MM.1S (cell line): ENCODE results near the gene STRADA.
"Not testable (repeated sequence)": the region's sequence is repeated elsewhere in the genome, so short reads cannot be mapped to it uniquely, and the experiment has no call there.

Experiments used
- DNase-seq: peaks from one replicate; pipeline ENCODE4 v3.0.0-alpha.2; 2015
- H2AFZ ChIP-seq: fragments of 300-600 bp; sonication (generic); 2 replicates; pipeline ENCODE4 v1.6.0; 2016; ENCODE audit warnings: antibody characterized with exemption, low read length
- H3F3A ChIP-seq: fragments of 300-600 bp; sonication (generic); 2 replicates; pipeline ENCODE4 v1.6.1; 2016; ENCODE audit warnings: mild to moderate bottlenecking, antibody characterized with exemption, low read length, moderate library complexity, mixed read lengths; ENCODE audit not compliant: insufficient read depth
- H3K27ac ChIP-seq: fragments of 300-600 bp; sonication (generic); 2 replicates; pipeline ENCODE4 v1.5.1; 2016; ENCODE audit warnings: mild to moderate bottlenecking, low read length
- H3K27me3 ChIP-seq: fragments of 300-600 bp; sonication (generic); replicated peaks from 2 replicates; pipeline ENCODE4 v1.6.0; 2016; ENCODE audit warnings: low read length; ENCODE audit not compliant: insufficient read depth
- H3K36me3 ChIP-seq: fragments of 300-600 bp; sonication (generic); replicated peaks from 2 replicates; pipeline ENCODE4 v1.6.1; 2016; ENCODE audit warnings: mild to moderate bottlenecking, low read length, mixed read lengths; ENCODE audit not compliant: insufficient read depth
- H3K4me1 ChIP-seq: fragments of 300-600 bp; sonication (generic); 2 replicates; pipeline ENCODE4 v1.6.1; 2016; ENCODE audit warnings: low read length, mixed read lengths
- H3K4me2 ChIP-seq: fragments of 300-600 bp; sonication (generic); 2 replicates; pipeline ENCODE4 v1.6.0; 2016; ENCODE audit warnings: low read depth, low read length
- H3K4me3 ChIP-seq: fragments of 300-600 bp; sonication (generic); 2 replicates; pipeline ENCODE4 v1.5.1; 2016; ENCODE audit warnings: low read length, mixed read lengths
- H3K79me2 ChIP-seq: fragments of 300-600 bp; sonication (generic); 2 replicates; pipeline ENCODE4 v1.6.1; 2016; ENCODE audit warnings: mixed run types, low read length, mixed read lengths
- H3K9ac ChIP-seq: fragments of 300-600 bp; sonication (generic); 2 replicates; pipeline ENCODE4 v1.6.1; 2016; ENCODE audit warnings: low read length, mixed read lengths
- H3K9me2 ChIP-seq: fragments of 300-600 bp; sonication (generic); replicated peaks from 2 replicates; pipeline ENCODE4 v1.6.1; 2016; ENCODE audit warnings: mild to moderate bottlenecking, low read length, mixed read lengths; ENCODE audit not compliant: insufficient read depth
- H3K9me3 ChIP-seq: fragments of 300-600 bp; sonication (generic); replicated peaks from 2 replicates; pipeline ENCODE4 v1.6.1; 2016; ENCODE audit warnings: mild to moderate bottlenecking, low read length, mixed read lengths; ENCODE audit not compliant: insufficient read depth
- H4K20me1 ChIP-seq: fragments of 300-600 bp; sonication (generic); 2 replicates; pipeline ENCODE4 v1.6.1; 2016; ENCODE audit warnings: mild to moderate bottlenecking, low read length, moderate library complexity, mixed read lengths; ENCODE audit not compliant: insufficient read depth
- EZH2 ChIP-seq: fragments of 300-600 bp; sonication (generic); optimal IDR thresholded peaks from 2 replicates; pipeline ENCODE3; 2017; ENCODE audit warnings: low read depth, mild to moderate bottlenecking, antibody characterized with exemption, low read length, mixed read lengths
- EZH2phosphoT487 ChIP-seq: fragments of 300-600 bp; sonication (generic); IDR thresholded peaks from 2 replicates; pipeline ENCODE4 v1.6.1; 2018; ENCODE audit warnings: antibody characterized with exemption, low read length
- TF ChIP-seq, protein P1 (sequence below): fragments of 300-600 bp; sonication (generic); IDR thresholded peaks from 2 replicates; pipeline ENCODE4 v1.5.1; 2016; ENCODE audit warnings: antibody characterized with exemption, low read length, mixed read lengths

STRADA gene

DNA sequence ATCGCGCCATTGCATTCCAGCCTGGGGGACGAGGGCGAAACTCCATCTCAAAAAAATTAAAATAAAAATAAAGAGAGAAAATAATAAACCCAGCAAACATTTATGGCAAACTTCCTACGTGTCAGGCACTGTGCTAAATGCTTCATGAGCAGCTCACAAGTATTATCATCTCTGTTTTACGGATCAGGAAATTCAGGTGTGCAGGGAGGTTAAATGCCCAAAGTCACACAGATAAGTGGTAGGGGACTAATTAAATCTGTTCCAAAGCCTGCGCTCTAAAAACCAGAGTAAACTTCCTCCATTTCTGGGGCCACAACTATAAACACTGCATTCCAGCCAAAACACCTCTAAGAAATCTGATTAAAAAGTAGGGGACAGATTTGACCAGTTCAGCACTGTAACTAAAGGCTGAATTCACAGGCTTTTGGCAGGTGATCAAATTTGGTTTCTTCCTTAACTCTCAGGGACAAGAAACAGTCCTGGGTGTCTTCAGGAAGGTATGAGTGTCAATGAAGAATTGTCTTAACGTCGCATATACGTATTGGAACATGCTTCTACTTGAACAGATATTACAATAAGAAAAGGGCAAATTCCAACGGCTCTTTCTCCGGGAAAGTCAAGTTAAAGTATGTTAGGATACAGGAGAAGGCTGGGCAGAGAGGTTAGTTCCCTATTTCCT, 996 bp downstream of the STRADA start:
- no peak for TF ChIP-seq EZH2
- TF ChIP-seq, protein P1, sequence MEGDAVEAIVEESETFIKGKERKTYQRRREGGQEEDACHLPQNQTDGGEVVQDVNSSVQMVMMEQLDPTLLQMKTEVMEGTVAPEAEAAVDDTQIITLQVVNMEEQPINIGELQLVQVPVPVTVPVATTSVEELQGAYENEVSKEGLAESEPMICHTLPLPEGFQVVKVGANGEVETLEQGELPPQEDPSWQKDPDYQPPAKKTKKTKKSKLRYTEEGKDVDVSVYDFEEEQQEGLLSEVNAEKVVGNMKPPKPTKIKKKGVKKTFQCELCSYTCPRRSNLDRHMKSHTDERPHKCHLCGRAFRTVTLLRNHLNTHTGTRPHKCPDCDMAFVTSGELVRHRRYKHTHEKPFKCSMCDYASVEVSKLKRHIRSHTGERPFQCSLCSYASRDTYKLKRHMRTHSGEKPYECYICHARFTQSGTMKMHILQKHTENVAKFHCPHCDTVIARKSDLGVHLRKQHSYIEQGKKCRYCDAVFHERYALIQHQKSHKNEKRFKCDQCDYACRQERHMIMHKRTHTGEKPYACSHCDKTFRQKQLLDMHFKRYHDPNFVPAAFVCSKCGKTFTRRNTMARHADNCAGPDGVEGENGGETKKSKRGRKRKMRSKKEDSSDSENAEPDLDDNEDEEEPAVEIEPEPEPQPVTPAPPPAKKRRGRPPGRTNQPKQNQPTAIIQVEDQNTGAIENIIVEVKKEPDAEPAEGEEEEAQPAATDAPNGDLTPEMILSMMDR, result no peak
- no peak for TF ChIP-seq EZH2phosphoT487
- H2AFZ ChIP-seq, result peak overlapping the region; percentile 89

DNA sequence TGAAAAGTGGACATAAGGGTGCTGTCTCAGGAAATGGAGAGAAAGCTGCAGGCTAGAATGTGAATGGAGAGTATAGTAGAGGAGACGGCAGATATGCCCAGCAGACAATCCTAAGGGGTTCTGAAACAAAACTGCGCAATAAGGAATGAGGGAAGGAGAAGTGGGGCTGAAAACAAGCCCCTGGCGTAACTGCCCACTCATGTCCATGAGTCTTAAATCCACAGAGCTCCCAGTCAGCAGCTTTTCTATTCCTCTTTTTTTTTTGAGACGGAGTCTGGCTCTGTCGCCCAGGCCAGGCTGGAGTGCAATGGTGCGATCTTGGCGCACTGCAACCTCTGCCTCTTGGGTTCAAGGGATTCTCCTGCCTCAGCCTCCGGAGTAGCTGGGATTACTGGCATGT, 5.9 kb downstream of the STRADA start:
- Histone ChIP-seq H3K79me2 (peaks cover 9% of the 10 kb centered on the region), H3K4me1 (no peaks in the 10 kb centered on the region), H3K9me3 (no peaks in the 10 kb centered on the region), H3K27me3 (no peaks in the 10 kb centered on the region), H3K27ac (no peak overlapping the region), H3K4me2 (no peak overlapping the region), H4K20me1 (no peaks in the 10 kb centered on the region), H2AFZ (no peak overlapping the region), H3K9ac (no peak overlapping the region), H3K4me3 (no peak overlapping the region), H3K36me3 (0 out of 2 replicates have a peak, but pooled peaks cover 2% of the 10 kb centered on the region), H3K9me2 (no peaks in the 10 kb centered on the region), H3F3A (peaks cover 2% of the 10 kb centered on the region; the same call in 1 of the 2 replicates)
- TF ChIP-seq EZH2phosphoT487 (no peak), EZH2 (no peak)
- TF ChIP-seq, protein P1, result no peak
- DNase-seq, result no peak

More for the DNA sequence above, 996 bp downstream of the STRADA start:
- Histone ChIP-seq H3K9ac (peak overlapping the region; percentile 95), H3K4me2 (peak overlapping the region; percentile 95), H3F3A (peaks cover 22% of the 10 kb centered on the region), H3K4me3 (peak overlapping the region; percentile 96), H3K79me2 (peaks cover 17% of the 10 kb centered on the region), H3K4me1 (no peaks in the 10 kb centered on the region), H3K9me3 (no peaks in the 10 kb centered on the region), H3K27ac (peak overlapping the region; percentile 91; the same call in 1 of the 2 replicates), H3K9me2 (no peaks in the 10 kb centered on the region), H3K27me3 (no peaks in the 10 kb centered on the region), H4K20me1 (no peaks in the 10 kb centered on the region), H3K36me3 (0 out of 2 replicates have a peak, but pooled peaks cover 2% of the 10 kb centered on the region)
- DNase-seq, result peak; percentile 19

- Histone ChIP-seq H3F3A (no peaks in the 10 kb centered on the region), H3K27ac (no peak overlapping the region), H3K27me3 (no peaks in the 10 kb centered on the region), H4K20me1 (no peaks in the 10 kb centered on the region; the same call in 1 of the 2 replicates), H3K9ac (no peak overlapping the region), H3K79me2 (no peaks in the 10 kb centered on the region), H3K9me2 (no peaks in the 10 kb centered on the region), H3K4me3 (no peak overlapping the region), H3K4me1 (no peaks in the 10 kb centered on the region), H3K9me3 (no peaks in the 10 kb centered on the region), H3K36me3 (no peaks in the 10 kb centered on the region), H3K4me2 (no peak overlapping the region), H2AFZ (no peak overlapping the region)
- TF ChIP-seq EZH2, result no peak
- no peak for TF ChIP-seq EZH2phosphoT487
- TF ChIP-seq, protein P1, result no peak
- no peak for DNase-seq
Observed at GRCh38 chr17:63722403-63722802, 19.2 kb downstream of the STRADA start.

- H3K4me3 ChIP-seq, H3K9me3 ChIP-seq, H3K79me2 ChIP-seq, H3K4me1 ChIP-seq, DNase-seq, H3K27ac ChIP-seq, H3K27me3 ChIP-seq, H3K36me3 ChIP-seq, H4K20me1 ChIP-seq, H3K9me2 ChIP-seq, H3K4me2 ChIP-seq, H2AFZ ChIP-seq, H3K9ac ChIP-seq, H3F3A ChIP-seq: not testable (repeated sequence)
Observed at GRCh38 chr17:63720194-63720593, 21.4 kb downstream of the STRADA start.
